H1 (cell line): ENCODE results near the gene NKX2-4.

ENCODE experiments used
- CTCF ChIP-seq, 3 experiments: IDR thresholded peaks; 1 replicate in 2 of 3; 2 replicates in 1 of 3; pipeline versions ENCODE4 v1.5.1 to v1.6.1; 2011; ENCODE audit warnings: low read length in 3 of 3, mild to moderate bottlenecking in 3 of 3, inconsistent platforms in 2 of 3, low read depth in 1 of 3, moderate library complexity in 1 of 3; ENCODE audit not compliant: insufficient read depth in 1 of 3; ENCODE audit errors: control extremely low read depth in 1 of 3
- JUND ChIP-seq: IDR thresholded peaks from 2 replicates; pipeline ENCODE4 v1.6.1; 2011; ENCODE audit warnings: mild to moderate bottlenecking, improper control_type of control experiment, low read length
- PHF8 ChIP-seq: fragments of 200-600 bp; sonication (generic); conservative IDR thresholded peaks from 2 replicates; pipeline ENCODE4 v1.7.1; 2012; ENCODE audit warnings: low read depth, mild to moderate bottlenecking, inconsistent platforms, low read length, moderate library complexity
- POLR2A ChIP-seq, 2 experiments: IDR thresholded peaks; 1 replicate in 1 of 2; 2 replicates in 1 of 2; pipeline ENCODE4 v1.6.1; 2011; ENCODE audit warnings: low read depth in 2 of 2, low read length in 2 of 2, mild to moderate bottlenecking in 2 of 2; ENCODE audit errors: control extremely low read depth in 1 of 2
- SP2 ChIP-seq: IDR thresholded peaks from 2 replicates; pipeline ENCODE4 v1.6.1; 2012; ENCODE audit warnings: mild to moderate bottlenecking, low read length, inconsistent platforms
- USF2 ChIP-seq: IDR thresholded peaks from 2 replicates; pipeline ENCODE4 v1.6.1; 2011; ENCODE audit warnings: low read length, improper control_type of control experiment

- TF ChIP-seq POLR2A (IDR thresholded peaks at IDR 0.05; ENCODE audit: control extremely low read depth in 1 of 2, low read depth in 2 of 2, low read length in 2 of 2), result no peak
- TF ChIP-seq SP2, result no peak
- no peak for TF ChIP-seq PHF8
- no peak for TF ChIP-seq CTCF (IDR thresholded peaks at IDR 0.05; ENCODE audit: control extremely low read depth in 1 of 3, insufficient read depth in 1 of 3, low read depth in 1 of 3, low read length in 3 of 3)
- TF ChIP-seq JUND, result no peak
- no peak for TF ChIP-seq USF2
Measured at GRCh38 chr20:21437816-21438215, 40.5 kb upstream of the NKX2-4 start.
